Neural cell (in vitro differentiated cells): Measurements from ENCODE around the gene TVP23C. TPM values are rescaled to one million over a fixed set of nuclear protein-coding genes. Genes with fewer than 3 reads are reported as not detected.

ENCODE experiments used
- H2AFZ ChIP-seq: fragments of 200-600, 300-800 bp; sonication (generic), shearing (Covaris generic); 2 replicates; pipeline ENCODE4 v1.6.0; 2014; ENCODE audit warnings: low read depth, mild to moderate bottlenecking, antibody characterized with exemption, low read length, moderate library complexity
- H3F3A ChIP-seq: fragments of 200-600 bp; shearing (Covaris generic); 2 replicates; pipeline ENCODE4 v1.6.1; 2016; ENCODE audit warnings: mild to moderate bottlenecking, moderate library complexity, mixed read lengths, antibody characterized with exemption, low read length; ENCODE audit not compliant: insufficient read depth, poor library complexity, severe bottlenecking
- H3K27ac ChIP-seq: fragments of 200-600, 300-800 bp; sonication (generic), shearing (Covaris generic); 2 replicates; pipeline ENCODE4 v1.5.1; 2014; ENCODE audit warnings: mild to moderate bottlenecking, low read length, moderate library complexity
- H3K27me3 ChIP-seq: fragments of 300-800, 200-600 bp; sonication (generic), shearing (Covaris generic); 2 replicates; pipeline ENCODE4 v1.6.0; 2014; ENCODE audit warnings: mild to moderate bottlenecking, low read depth, low read length, moderate library complexity; ENCODE audit not compliant: insufficient read depth
- H3K36me3 ChIP-seq: fragments of 300-800, 200-600 bp; sonication (generic), shearing (Covaris generic); 2 replicates; pipeline ENCODE4 v1.5.1; 2014; ENCODE audit warnings: mild to moderate bottlenecking, antibody characterized with exemption, low read length, moderate library complexity; ENCODE audit not compliant: insufficient read depth
- H3K4me2 ChIP-seq: fragments of 300-800, 200-600 bp; sonication (generic), shearing (Covaris generic); 2 replicates; pipeline ENCODE4 v1.6.0; 2014; ENCODE audit warnings: mild to moderate bottlenecking, low read length
- H3K4me3 ChIP-seq: fragments of 300-800, 200-600 bp; sonication (generic), shearing (Covaris generic); 2 replicates; pipeline ENCODE4 v1.5.1; 2014; ENCODE audit warnings: mild to moderate bottlenecking, low read length, moderate library complexity
- H3K79me2 ChIP-seq: fragments of 200-600 bp; shearing (Covaris generic); replicated peaks from 2 replicates; pipeline ENCODE4 v1.6.0; 2014; ENCODE audit warnings: mild to moderate bottlenecking, low read length, moderate library complexity; ENCODE audit not compliant: insufficient read depth
- H3K9ac ChIP-seq: fragments of 300-800, 200-600 bp; sonication (generic), shearing (Covaris generic); 2 replicates; pipeline ENCODE4 v1.6.1; 2016; ENCODE audit warnings: mild to moderate bottlenecking, low read length, mixed read lengths
- H3K9me2 ChIP-seq: fragments of 200-600 bp; shearing (Covaris generic); 2 replicates; pipeline ENCODE4 v1.6.1; 2016; ENCODE audit warnings: mild to moderate bottlenecking, low read length, mixed read lengths; ENCODE audit not compliant: insufficient read depth
- H3K9me3 ChIP-seq: fragments of 200-600, 300-800 bp; sonication (generic), shearing (Covaris generic); 2 replicates; pipeline ENCODE4 v1.6.1; 2016; ENCODE audit warnings: mild to moderate bottlenecking, mixed run types, low read length, moderate library complexity, mixed read lengths
- H4K20me1 ChIP-seq: fragments of 200-600 bp; shearing (Covaris generic); 2 replicates; pipeline ENCODE4 v1.6.1; 2016; ENCODE audit warnings: mild to moderate bottlenecking, mixed run types; ENCODE audit not compliant: insufficient read depth
- CTCF ChIP-seq: fragments of 450-650 bp; IDR thresholded peaks from 2 replicates; pipeline ENCODE4 v1.5.1; 2014; ENCODE audit warnings: antibody characterized with exemption, mild to moderate bottlenecking, moderate library complexity; ENCODE audit not compliant: poor library complexity, severe bottlenecking
- EP300 ChIP-seq: fragments of 450-650 bp; conservative IDR thresholded peaks from 2 replicates; pipeline ENCODE4 v1.6.1; 2014; ENCODE audit warnings: antibody characterized with exemption, mild to moderate bottlenecking, moderate library complexity; ENCODE audit not compliant: poor library complexity, severe bottlenecking
- EZH2 ChIP-seq: fragments of 200-600, 300-800 bp; shearing (Covaris generic), sonication (generic); IDR thresholded peaks from 2 replicates; pipeline ENCODE4 v1.6.1; 2014; ENCODE audit warnings: antibody characterized with exemption, low read length, borderline replicate concordance, mild to moderate bottlenecking; ENCODE audit not compliant: insufficient read depth, poor library complexity, severe bottlenecking
- MXI1 ChIP-seq: fragments of 450-650 bp; conservative IDR thresholded peaks from 2 replicates; pipeline ENCODE4 v1.6.1; 2014; ENCODE audit warnings: antibody characterized with exemption, mild to moderate bottlenecking; ENCODE audit not compliant: poor library complexity, severe bottlenecking
- POLR2AphosphoS5 ChIP-seq: IDR thresholded peaks from 2 replicates; pipeline ENCODE4 v1.6.1; 2012
- RAD21 ChIP-seq: fragments of 450-650 bp; conservative IDR thresholded peaks from 2 replicates; pipeline ENCODE4 v1.6.1; 2014; ENCODE audit warnings: antibody characterized with exemption, mild to moderate bottlenecking, moderate library complexity
- REST ChIP-seq: IDR thresholded peaks from 2 replicates; pipeline ENCODE4 v1.6.1; 2012; ENCODE audit warnings: borderline replicate concordance
- SMC3 ChIP-seq: fragments of 450-650 bp; conservative IDR thresholded peaks from 2 replicates; pipeline ENCODE4 v1.6.1; 2014; ENCODE audit warnings: antibody characterized with exemption, mild to moderate bottlenecking, moderate library complexity; ENCODE audit not compliant: poor library complexity
- TAF1 ChIP-seq: IDR thresholded peaks from 2 replicates; pipeline ENCODE4 v1.6.1; 2012; ENCODE audit warnings: low read depth
- polyA plus RNA-seq: library from polyadenylated mRNA; depleted of rRNA; stranded (reverse); fragments of >200 nt; gene quantifications from 2 replicates; pipeline ENCODE4 v1.2.3, GENCODE V29; 2014

Gene TVP23C
- polyA plus RNA-seq, 1 donor from 2014 or later: 8.9 TPM

GRCh38 chr17:15502369-15503112 lies 60.7 kb downstream of the TVP23C start:
- Histone ChIP-seq H2AFZ (no peak overlapping the region), H3K9me3 (no peaks in the 10 kb centered on the region), H3K27ac (no peak overlapping the region), H3K9ac (no peak overlapping the region), H4K20me1 (no peaks in the 10 kb centered on the region), H3K4me3 (no peak overlapping the region), H3K4me2 (no peak overlapping the region), H3K36me3 (peaks cover 4% of the 10 kb centered on the region), H3K79me2 (no peaks in the 10 kb centered on the region), H3K9me2 (no peaks in the 10 kb centered on the region), H3K27me3 (no peaks in the 10 kb centered on the region), H3F3A (no peaks in the 10 kb centered on the region)
- TF ChIP-seq EZH2: no peak
- TF ChIP-seq CTCF: peak; percentile 76
- TF ChIP-seq MXI1: no peak
- no peak for TF ChIP-seq TAF1
- no peak for TF ChIP-seq POLR2AphosphoS5
- no peak for TF ChIP-seq REST
- TF ChIP-seq SMC3: peak; percentile 76
- peak; percentile 68 for TF ChIP-seq RAD21
- no peak for TF ChIP-seq EP300

GRCh38 chr17:15501793-15502192 lies 61.5 kb downstream of the TVP23C start:
- Histone ChIP-seq H3K27me3 (no peaks in the 10 kb centered on the region), H4K20me1 (no peaks in the 10 kb centered on the region), H3K9me3 (no peaks in the 10 kb centered on the region), H2AFZ (no peak overlapping the region), H3K4me2 (no peak overlapping the region), H3K79me2 (no peaks in the 10 kb centered on the region), H3K4me3 (no peak overlapping the region), H3K9ac (no peak overlapping the region), H3K27ac (no peak overlapping the region), H3K9me2 (no peaks in the 10 kb centered on the region), H3K36me3 (peaks cover 4% of the 10 kb centered on the region), H3F3A (no peaks in the 10 kb centered on the region)
- TF ChIP-seq SMC3: no peak
- no peak for TF ChIP-seq EP300
- TF ChIP-seq TAF1: no peak
- no peak for TF ChIP-seq RAD21
- no peak for TF ChIP-seq CTCF
